ENCODE measurements around the gene ASXL2. TPM values are rescaled to one million over a fixed set of nuclear protein-coding genes. Genes with fewer than 3 reads are reported as not detected.
A peak's percentile ranks its signal among the peaks of the same experiment; 100 is the strongest.

Gene ASXL2
- total and polyA plus RNA-seq, 2 of the 13 experiments (the other 11 are each of a cell fraction or from before 2014, with no cell fraction given): 12.1 to 19.2 TPM

- peak; percentile 37; the same call in 1 of the 2 replicates for TF ChIP-seq MAX (IDR thresholded peaks at IDR 0.05)
- peak; percentile 94 for TF ChIP-seq ONECUT2 (CRISPR knock-in tag; IDR thresholded peaks at IDR 0.05)
- TF ChIP-seq TBX2 (CRISPR knock-in tag; IDR thresholded peaks at IDR 0.05; ENCODE audit: borderline replicate concordance): peak; percentile 88
- no peak for TF ChIP-seq MAZ (IDR thresholded peaks at IDR 0.05; ENCODE audit: borderline replicate concordance, low read depth, low read length)
- TF ChIP-seq MAZ (CRISPR knock-in tag; IDR thresholded peaks at IDR 0.05; ENCODE audit: low read depth): peak; percentile 54; the same call in 1 of the 2 replicates
- TF ChIP-seq ZNF281 (CRISPR knock-in tag; IDR thresholded peaks at IDR 0.05; ENCODE audit: borderline replicate concordance): 0 out of 2 replicates have a peak, but pooled peaks have one; percentile 22
- peak; percentile 64; the same call in 1 of the 2 replicates for TF ChIP-seq KMT2A (CRISPR knock-in tag; IDR thresholded peaks at IDR 0.05)
- TF ChIP-seq ZMYM3 (CRISPR knock-in tag; IDR thresholded peaks at IDR 0.05): peak; percentile 87
- 0 out of 2 replicates have a peak, but pooled peaks have one; percentile 8 for TF ChIP-seq PPARG (CRISPR knock-in tag; conservative IDR thresholded peaks at IDR 0.05)
- TF ChIP-seq CTCF (CRISPR knock-in tag; IDR thresholded peaks at IDR 0.05): 0 out of 2 replicates have a peak, but pooled peaks have one; percentile 5
- peak; percentile 27; the same call in 1 of the 2 replicates for TF ChIP-seq HMG20A (CRISPR knock-in tag; IDR thresholded peaks at IDR 0.05; ENCODE audit: borderline replicate concordance)
- TF ChIP-seq RARG (CRISPR knock-in tag; IDR thresholded peaks at IDR 0.05; ENCODE audit: low read depth): no peak
- peak; percentile 86 for TF ChIP-seq PAXIP1 (CRISPR knock-in tag; conservative IDR thresholded peaks at IDR 0.05)
- no peak for TF ChIP-seq ESRRA (CRISPR knock-in tag; IDR thresholded peaks at IDR 0.05; ENCODE audit: low read depth)
- TF ChIP-seq HMGXB4 (CRISPR knock-in tag; IDR thresholded peaks at IDR 0.05; ENCODE audit: borderline replicate concordance in 1 of 2, low read depth in 1 of 2): 0 out of 4 replicates have a peak, but pooled peaks of 1 of the 2 experiments have one; percentile 21
Observed at GRCh38 chr2:25707927-25708590, 170.2 kb downstream of the ASXL2 start (continued).
